ENCODE measurements around the gene DPEP3.
"Not testable (repeated sequence)": the region's sequence is repeated elsewhere in the genome, so short reads cannot be mapped to it uniquely, and the experiment has no call there.

Gene DPEP3

DNA sequence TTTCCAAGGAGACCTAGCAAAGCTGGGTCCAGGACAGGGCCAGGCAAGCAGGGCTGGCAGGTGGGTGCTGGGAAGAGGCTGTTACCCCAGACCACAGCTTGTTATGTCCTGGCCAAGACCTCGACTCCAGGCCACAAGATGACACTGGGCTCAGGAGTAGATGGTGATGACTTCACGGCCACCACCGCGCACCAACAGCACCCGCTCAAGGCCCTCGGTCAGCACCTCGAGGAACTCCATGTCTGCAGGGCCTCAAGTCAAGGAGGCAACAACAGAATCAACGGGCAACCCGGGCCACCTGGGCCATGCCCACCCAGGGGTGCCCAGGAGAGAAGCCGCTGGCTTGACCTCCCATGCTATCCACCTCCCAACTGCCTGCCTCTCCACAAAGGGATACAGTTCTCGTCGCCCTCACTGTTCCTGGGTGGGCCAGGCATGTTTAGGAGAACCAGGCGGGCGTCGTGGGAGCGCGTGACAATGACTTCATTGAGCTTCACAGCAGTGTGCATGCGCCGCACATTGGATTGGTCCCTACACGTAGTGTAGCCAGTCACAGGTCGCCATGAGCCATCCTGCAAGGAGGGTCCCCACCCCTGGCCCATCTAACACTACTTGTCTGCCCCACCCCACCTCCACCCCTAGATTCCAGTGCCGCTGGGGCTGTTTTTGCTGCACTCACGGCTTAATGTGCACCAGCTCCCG, 35.5 kb downstream of the DPEP3 start:
- no peak for DNase-seq (ENCODE audit: low read depth)

GRCh38 chr16:67943619-67944504, 36.4 kb downstream of the DPEP3 start, which contains the start of gene LCAT:
Gene LCAT (minus strand): TSS chr16:67944120. CDS start chr16:67944101, 19 bp downstream.
- DNase-seq (ENCODE audit: low read depth): no peak

GRCh38 chr16:67943256-67943618, 37.1 kb downstream of the DPEP3 start:
- DNase-seq (ENCODE audit: low read depth): no peak

DNA sequence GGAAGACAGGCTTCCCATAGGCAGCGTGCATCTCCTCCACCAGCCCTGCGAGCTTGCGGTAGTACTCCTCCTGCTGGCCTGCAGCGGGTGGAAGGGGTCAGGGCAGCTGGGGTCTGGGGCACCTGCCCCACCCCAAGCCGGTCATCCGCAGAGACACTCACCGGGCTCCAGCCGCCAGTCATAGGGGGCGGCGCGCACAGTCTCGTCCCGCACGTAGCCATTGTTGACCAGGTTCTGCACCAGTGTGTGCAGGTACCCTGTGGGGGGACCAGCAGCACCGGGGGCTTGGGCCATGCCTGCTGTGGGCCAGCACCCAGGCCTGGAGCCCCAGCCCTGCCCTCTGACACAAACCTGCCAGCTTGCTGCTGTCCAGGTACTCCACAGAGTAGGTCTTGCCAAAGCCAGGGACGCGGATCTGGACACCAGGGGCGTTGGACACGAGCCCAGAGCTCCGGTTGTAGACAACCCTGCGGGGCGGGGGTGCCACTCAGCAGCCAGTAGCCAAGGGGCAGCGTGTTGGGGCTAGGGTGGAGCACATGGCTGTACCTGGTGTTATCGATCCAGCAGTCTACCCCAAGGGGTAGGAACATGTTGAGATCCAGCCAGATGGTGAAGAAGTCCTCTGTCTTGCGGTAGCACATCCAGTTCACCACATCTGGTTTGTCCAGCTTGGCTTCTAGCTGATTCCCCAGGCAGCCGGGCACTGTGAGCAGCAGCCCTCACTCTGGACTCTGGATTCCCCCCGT, 37.6 kb downstream of the DPEP3 start:
- no peak for DNase-seq (ENCODE audit: low read depth)

- no peak for DNase-seq (ENCODE audit: low read depth)
These were observed 38.1 kb downstream of the DPEP3 start for GRCh38 chr16:67942200-67942509.

DNA sequence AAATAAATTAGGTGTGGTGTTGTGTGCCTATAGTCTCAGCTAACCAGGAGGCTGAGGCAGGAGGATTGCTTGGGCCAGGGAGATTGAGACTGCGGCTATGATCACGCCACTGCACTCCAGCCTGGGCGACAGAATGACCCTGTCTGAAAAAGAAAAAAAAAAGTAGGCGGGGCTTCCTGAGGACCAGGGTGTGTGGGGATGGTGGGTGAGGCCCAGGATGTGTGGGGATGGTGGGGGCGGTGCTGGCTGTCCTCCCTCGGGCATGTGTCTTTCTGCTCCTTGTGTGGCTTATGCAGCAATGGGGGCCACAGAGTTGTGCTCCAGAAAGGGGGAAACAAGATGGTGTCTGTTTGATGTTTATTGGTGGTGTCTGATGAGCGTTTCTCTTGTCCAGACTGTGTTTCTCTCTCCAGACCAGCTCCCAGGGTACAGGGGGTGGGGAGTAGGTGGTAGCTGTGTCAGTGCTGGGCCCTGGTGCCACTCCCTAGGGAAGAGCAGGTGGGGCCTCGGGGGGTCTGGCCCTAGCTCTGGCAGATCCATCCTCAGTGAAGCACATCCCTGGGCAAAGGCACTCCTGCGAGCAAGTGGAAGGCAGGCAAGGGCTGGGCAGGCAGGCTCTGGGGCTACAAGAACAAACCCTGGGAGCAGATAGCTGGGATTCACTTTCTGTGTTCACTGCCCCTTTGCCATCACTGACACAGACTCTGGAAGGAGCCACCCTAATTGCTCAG, 38.7 kb downstream of the DPEP3 start:
- DNase-seq (ENCODE audit: low read depth): no peak

GRCh38 chr16:67940446-67941089, 39.7 kb downstream of the DPEP3 start:
- DNase-seq (ENCODE audit: low read depth): no peak

DNA sequence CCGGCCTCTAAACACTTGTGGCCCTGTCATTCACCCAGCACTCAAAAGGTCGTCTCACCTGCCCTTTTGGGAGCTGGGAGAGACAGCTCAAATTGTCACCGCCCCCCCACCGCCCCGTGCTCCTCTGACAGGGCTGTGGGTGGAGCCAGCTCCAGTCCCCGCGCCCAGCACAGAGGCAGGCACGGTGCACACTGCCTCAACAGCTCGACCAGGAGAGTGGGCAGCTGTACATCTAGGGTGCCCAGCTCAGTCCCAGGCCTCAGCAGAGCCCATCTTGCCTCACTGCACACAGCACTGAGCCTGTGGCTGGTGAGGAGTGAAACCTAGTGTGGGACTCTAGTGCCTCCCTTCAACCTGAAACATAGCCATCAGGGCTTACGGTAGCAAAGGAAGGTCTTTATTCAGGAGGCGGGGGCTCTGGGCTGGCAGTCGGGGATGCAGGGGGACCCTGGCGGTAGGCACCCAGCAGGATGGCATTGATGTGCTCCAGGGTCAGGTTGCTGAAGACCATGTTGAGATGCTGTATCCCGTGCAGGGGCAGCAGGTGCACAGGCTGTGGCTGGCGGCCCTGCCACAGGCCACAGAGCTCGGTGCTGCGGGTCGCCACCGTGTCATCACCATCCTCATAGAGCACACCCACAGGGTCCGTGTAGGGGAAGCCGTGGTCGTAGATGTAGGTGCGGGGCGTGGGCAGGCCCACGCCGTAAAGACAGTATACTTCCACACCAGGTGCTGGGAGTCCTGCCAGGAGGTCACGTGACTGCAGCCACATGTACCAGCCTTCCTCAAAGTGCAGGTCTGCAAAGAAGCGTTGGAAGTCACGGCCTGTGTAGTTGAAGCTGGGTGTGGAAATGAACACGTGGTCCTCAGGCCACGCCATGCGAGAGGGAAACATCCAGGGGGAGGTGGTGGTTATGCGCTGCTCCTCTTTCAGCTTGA, 40.5 kb downstream of the DPEP3 start:
- DNase-seq (ENCODE audit: low read depth): no peak

GRCh38 chr16:67937713-67938112, 42.6 kb downstream of the DPEP3 start:
- DNase-seq (ENCODE audit: low read depth): not testable (repeated sequence)

GRCh38 chr16:67936880-67937605, 43.3 kb downstream of the DPEP3 start:
- peak; percentile 37 for DNase-seq (ENCODE audit: low read depth)

GRCh38 chr16:67936124-67936879, 44.0 kb downstream of the DPEP3 start, which contains the start of gene PSMB10:
Gene PSMB10 (minus strand): TSS chr16:67936850. CDS start chr16:67936749, 101 bp downstream.
- no peak for DNase-seq (ENCODE audit: low read depth)

DNA sequence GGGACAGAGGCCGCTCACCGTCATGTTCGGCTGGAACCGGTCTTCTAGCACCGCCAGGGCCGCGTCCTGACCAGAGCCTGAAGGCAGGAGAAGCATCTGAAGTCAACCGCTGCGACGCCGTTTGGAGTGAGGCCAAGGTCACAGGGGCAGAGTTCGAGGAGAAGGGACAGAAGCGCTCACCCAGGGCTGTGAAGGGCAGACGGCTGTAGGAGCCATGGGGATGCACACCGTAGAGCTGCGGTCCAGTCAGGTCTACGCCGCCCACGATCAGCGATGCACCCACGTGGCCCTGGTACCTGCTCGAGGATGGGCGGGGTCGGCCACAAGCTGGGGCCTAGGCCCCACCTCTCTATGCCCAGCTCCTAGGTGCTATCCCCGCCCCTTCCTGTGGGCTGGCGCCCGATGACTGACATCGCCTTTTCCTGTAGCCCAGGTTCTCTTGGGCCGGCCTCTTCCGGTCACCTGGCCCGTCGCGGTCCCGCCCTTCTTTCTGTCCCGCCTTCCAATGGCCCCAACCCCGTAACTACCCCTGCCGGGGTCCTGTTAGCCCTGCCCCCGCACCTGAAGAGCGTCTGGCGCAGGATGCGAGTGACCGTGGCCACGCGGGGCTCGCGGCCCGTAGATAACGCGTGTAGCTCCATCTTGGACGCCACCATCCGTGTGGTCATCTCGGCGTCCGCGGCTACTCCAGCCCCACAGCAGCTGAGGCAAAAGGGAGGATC, 44.7 kb downstream of the DPEP3 start:
- peak; percentile 80 for DNase-seq (ENCODE audit: low read depth)

GRCh38 chr16:67935101-67935401, 45.2 kb downstream of the DPEP3 start:
- no peak for DNase-seq (ENCODE audit: low read depth)

- DNase-seq (ENCODE audit: low read depth): no peak
These were observed 45.8 kb downstream of the DPEP3 start for GRCh38 chr16:67934306-67935100.

DNA sequence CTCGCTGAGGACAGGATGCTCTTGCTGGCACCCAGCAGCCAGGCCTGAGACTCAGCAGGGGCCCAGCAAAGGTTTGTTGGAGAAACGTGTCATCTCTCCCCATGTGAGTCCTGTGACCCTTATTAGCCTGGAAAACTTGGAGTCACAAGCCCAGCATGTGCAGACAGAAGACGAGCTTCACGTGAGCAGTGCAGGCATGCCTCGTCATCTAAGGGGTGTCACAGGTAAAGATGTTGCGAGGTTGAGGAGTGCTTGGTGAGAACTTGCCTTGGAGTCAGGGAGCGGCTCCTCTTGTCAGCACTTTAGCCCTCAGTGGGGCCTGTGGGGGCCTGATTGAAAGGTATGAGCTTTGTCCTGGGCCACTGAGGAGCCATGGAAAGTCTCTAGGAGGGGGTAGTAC, 46.5 kb downstream of the DPEP3 start:
- no peak for DNase-seq (ENCODE audit: low read depth)

DNA sequence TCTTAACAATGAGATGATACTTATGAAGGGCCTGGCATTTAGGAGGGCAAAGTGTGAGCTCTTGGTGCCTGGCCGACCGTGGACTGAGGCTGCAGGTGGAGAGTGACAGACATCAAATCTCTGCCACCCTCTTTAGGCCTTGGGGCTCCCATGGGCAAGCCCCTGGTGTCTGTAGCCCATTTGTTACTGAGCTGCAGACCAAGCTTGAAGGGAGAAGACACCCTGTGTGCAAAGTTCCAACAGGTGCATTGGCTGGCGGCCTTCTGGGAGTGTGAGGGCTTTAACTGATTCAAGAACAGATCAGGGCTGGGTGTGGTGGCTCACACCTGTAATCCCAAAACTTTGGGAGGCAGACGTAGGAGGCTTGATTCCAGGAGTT, 47.8 kb downstream of the DPEP3 start:
- no peak for DNase-seq (ENCODE audit: low read depth)

DNA sequence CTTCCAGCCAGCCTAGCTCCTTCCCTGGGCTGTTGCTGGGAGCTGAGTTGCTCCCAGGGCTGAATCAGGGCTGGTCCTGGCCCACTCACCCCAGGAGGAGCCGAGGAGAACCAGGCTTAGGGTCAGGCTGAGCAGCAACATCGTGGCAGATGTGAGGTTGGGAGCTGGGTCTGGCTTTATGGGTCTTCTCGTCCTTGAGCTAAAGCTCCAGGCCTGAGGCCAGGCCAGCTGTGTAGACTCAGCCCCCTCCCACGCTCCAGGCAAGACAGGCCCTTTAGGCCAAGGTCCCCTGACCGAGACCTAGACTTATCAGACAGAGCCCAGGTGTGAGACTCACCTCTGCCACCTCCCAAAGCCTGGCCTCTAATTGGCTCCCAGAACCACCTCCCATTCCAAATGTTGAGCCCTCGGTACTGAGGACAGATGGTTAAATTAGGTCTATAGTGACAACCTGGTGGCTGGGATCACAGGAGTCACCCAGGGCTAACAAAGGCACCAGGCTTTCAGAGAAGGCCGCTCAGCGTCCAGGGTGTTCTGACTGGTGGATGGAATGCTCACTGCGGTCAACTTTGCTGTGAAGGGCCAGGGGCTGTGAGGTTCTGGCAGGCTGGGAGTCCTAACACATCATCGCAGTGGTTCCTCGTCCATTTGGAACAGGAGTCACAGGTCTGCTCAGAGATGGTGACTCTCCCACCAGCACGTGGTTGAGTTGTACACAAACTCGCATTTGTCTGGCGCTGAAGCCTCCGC, 48.4 kb downstream of the DPEP3 start, which contains the start of gene CTRL:
Gene CTRL, minus strand, starts transcription at position 151 of the 750 bp plus-strand sequence. Its CDS starts 10 bp downstream, at position 141.
- no peak for DNase-seq (ENCODE audit: low read depth)
